ENCODE results near the gene SULT1C4.

SULT1C4 gene

GRCh38 chr2:108414256-108414876, 36.6 kb downstream of the SULT1C4 start:
- H3K36me3 ChIP-seq (ENCODE audit: control insufficient read depth, low read length): no peaks in the 10 kb centered on the region
- H3K4me3 ChIP-seq (ENCODE audit: low read length): no peak overlapping the region

GRCh38 chr2:108414945-108415344, 37.2 kb downstream of the SULT1C4 start:
- Histone ChIP-seq H3K36me3 (ENCODE audit: control insufficient read depth, low read length) (no peaks in the 10 kb centered on the region), H4K20me1 (ENCODE audit: control insufficient read depth, insufficient read depth, low read depth, low read length) (no peaks in the 10 kb centered on the region), H3K9me2 (replicated peaks; ENCODE audit: control insufficient read depth, low read length) (no peaks in the 10 kb centered on the region), H3F3A (ENCODE audit: control insufficient read depth, insufficient read depth) (no peaks in the 10 kb centered on the region), H3K4me1 (ENCODE audit: control insufficient read depth, low read length) (no peaks in the 10 kb centered on the region), H3K79me2 (ENCODE audit: control insufficient read depth, low read length) (no peaks in the 10 kb centered on the region), H3K27ac (ENCODE audit: low read depth, low read length) (no peak overlapping the region), H3K4me2 (ENCODE audit: low read length) (no peak overlapping the region), H3K4me3 (ENCODE audit: low read length) (no peak overlapping the region), H3K27me3 (ENCODE audit: control insufficient read depth, low read length) (no peaks in the 10 kb centered on the region), H3K9me3 (ENCODE audit: control insufficient read depth, insufficient read depth, low read length) (no peaks in the 10 kb centered on the region)
- no peak for TF ChIP-seq EZH2phosphoT487 (IDR thresholded peaks at IDR 0.05; ENCODE audit: borderline replicate concordance, low read length)

More at GRCh38 chr2:108414256-108414876, 36.6 kb downstream of the SULT1C4 start:
- Histone ChIP-seq H3K27me3 (ENCODE audit: control insufficient read depth, low read length) (no peaks in the 10 kb centered on the region), H3K27ac (ENCODE audit: low read depth, low read length) (no peak overlapping the region), H3K4me2 (ENCODE audit: low read length) (no peak overlapping the region), H3K4me1 (ENCODE audit: control insufficient read depth, low read length) (no peaks in the 10 kb centered on the region), H3K9me2 (replicated peaks; ENCODE audit: control insufficient read depth, low read length) (no peaks in the 10 kb centered on the region), H3K9me3 (ENCODE audit: control insufficient read depth, insufficient read depth, low read length) (no peaks in the 10 kb centered on the region), H3F3A (ENCODE audit: control insufficient read depth, insufficient read depth) (no peaks in the 10 kb centered on the region), H4K20me1 (ENCODE audit: control insufficient read depth, insufficient read depth, low read depth, low read length) (no peaks in the 10 kb centered on the region), H3K79me2 (ENCODE audit: control insufficient read depth, low read length) (no peaks in the 10 kb centered on the region)
- TF ChIP-seq EZH2phosphoT487 (IDR thresholded peaks at IDR 0.05; ENCODE audit: borderline replicate concordance, low read length) (no peak), CTCF (IDR thresholded peaks at IDR 0.05; ENCODE audit: low read depth, low read length, poor library complexity, severe bottlenecking) (no peak)

GRCh38 chr2:108417254-108417653, 39.5 kb downstream of the SULT1C4 start:
- H3K9me2 ChIP-seq (replicated peaks; ENCODE audit: control insufficient read depth, low read length): no peaks in the 10 kb centered on the region
- H3K79me2 ChIP-seq (ENCODE audit: control insufficient read depth, low read length): no peaks in the 10 kb centered on the region
- H4K20me1 ChIP-seq (ENCODE audit: control insufficient read depth, insufficient read depth, low read depth, low read length): no peaks in the 10 kb centered on the region
- no peaks in the 10 kb centered on the region for H3F3A ChIP-seq (ENCODE audit: control insufficient read depth, insufficient read depth)
- H3K36me3 ChIP-seq (ENCODE audit: control insufficient read depth, low read length): no peaks in the 10 kb centered on the region
- H3K4me1 ChIP-seq (ENCODE audit: control insufficient read depth, low read length): no peaks in the 10 kb centered on the region
- H3K27ac ChIP-seq (ENCODE audit: low read depth, low read length): no peak overlapping the region
- H3K9me3 ChIP-seq (ENCODE audit: control insufficient read depth, insufficient read depth, low read length): no peaks in the 10 kb centered on the region
- H3K4me2 ChIP-seq (ENCODE audit: low read length): no peak overlapping the region
- H3K27me3 ChIP-seq (ENCODE audit: control insufficient read depth, low read length): no peaks in the 10 kb centered on the region
- no peak overlapping the region for H3K4me3 ChIP-seq (ENCODE audit: low read length)
- TF ChIP-seq CTCF (IDR thresholded peaks at IDR 0.05; ENCODE audit: low read depth, low read length, poor library complexity, severe bottlenecking): no peak
- no peak for TF ChIP-seq EZH2phosphoT487 (IDR thresholded peaks at IDR 0.05; ENCODE audit: borderline replicate concordance, low read length)

GRCh38 chr2:108418416-108418815, 40.7 kb downstream of the SULT1C4 start:
- Histone ChIP-seq H3K27ac (ENCODE audit: low read depth, low read length) (no peak overlapping the region), H3K4me2 (ENCODE audit: low read length) (no peak overlapping the region), H3K36me3 (ENCODE audit: control insufficient read depth, low read length) (no peaks in the 10 kb centered on the region), H3K79me2 (ENCODE audit: control insufficient read depth, low read length) (no peaks in the 10 kb centered on the region), H3K27me3 (ENCODE audit: control insufficient read depth, low read length) (no peaks in the 10 kb centered on the region), H3K4me1 (ENCODE audit: control insufficient read depth, low read length) (no peaks in the 10 kb centered on the region), H4K20me1 (ENCODE audit: control insufficient read depth, insufficient read depth, low read depth, low read length) (no peaks in the 10 kb centered on the region), H3K4me3 (ENCODE audit: low read length) (no peak overlapping the region), H3K9me2 (replicated peaks; ENCODE audit: control insufficient read depth, low read length) (no peaks in the 10 kb centered on the region), H3F3A (ENCODE audit: control insufficient read depth, insufficient read depth) (no peaks in the 10 kb centered on the region), H3K9me3 (ENCODE audit: control insufficient read depth, insufficient read depth, low read length) (no peaks in the 10 kb centered on the region)
- TF ChIP-seq EZH2phosphoT487 (IDR thresholded peaks at IDR 0.05; ENCODE audit: borderline replicate concordance, low read length) (no peak), CTCF (IDR thresholded peaks at IDR 0.05; ENCODE audit: low read depth, low read length, poor library complexity, severe bottlenecking) (no peak)

Measured in DOHH2 (cell line).